ENCODE data around the gene DHRSX.
"Not testable (repeated sequence)": the region's sequence is repeated elsewhere in the genome, so short reads cannot be mapped to it uniquely, and the experiment has no call there.

The DHRSX gene

DNA sequence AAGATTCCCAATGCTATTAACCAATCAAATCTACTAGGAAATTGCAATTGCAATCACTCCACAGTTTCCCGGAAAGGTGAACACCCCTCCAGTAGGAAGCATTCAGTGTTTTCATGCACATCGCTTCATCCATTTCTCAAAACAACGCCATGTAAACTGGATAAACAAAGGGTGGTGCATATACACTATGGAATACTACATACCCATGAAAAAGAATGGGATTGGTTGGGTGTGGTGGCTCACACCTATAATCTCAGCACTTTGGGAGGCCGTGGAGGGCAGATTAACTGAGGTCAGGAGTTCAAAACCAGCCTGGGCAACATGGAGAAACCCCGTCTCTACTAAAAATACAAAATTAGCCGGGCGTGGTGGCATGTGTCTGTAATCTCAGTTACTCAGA lies 29.1 kb downstream of the DHRSX start:
- no peak for DNase-seq

GRCh38 chrX:2471126-2471525 lies 29.6 kb downstream of the DHRSX start:
- not testable (repeated sequence) for DNase-seq

DNA sequence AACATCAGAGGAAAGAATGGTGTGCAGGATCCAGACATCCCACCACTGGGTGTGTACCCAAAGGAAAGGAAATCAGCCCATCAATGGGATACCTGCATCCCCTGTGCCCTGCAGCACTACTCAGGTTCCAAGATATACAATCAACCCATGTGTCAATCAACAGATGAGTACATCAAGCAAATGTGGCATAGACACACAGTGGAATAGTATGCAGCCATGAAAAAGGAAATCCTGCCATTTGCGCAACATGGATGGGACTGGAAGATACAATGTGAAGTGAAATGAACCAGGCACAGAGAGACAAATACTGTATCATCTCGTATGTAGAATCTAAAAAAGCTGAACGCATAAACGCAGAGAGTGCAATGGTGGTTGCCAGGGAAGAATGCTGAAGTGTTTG lies 30.9 kb downstream of the DHRSX start:
- not testable (repeated sequence) for DNase-seq

DNA sequence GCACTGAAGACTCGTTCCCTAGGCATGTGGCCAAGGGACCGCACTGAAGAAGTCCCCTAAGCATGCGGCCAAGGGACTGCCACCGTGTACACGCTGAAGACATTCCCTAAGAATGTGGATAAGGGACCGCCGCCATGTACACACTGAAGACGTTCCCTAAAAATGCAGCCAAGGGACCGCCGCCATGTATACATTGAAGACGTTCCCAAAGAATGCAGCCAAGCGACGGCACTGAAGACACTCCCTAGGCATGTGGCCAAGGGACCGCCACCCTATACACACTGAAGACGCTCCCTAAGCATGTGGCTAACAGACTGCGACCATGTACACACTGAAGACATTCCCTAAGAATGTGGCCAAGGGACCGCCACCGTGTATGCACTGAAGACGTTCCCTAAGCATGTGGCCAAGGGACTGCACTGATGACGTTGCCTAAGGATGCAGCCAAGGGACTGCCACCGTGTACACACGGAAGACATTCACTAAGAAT lies 31.5 kb downstream of the DHRSX start:
- DNase-seq, result no peak

- no peak for DNase-seq
Measured at GRCh38 chrX:2468261-2469195, 32.2 kb downstream of the DHRSX start.

DNA sequence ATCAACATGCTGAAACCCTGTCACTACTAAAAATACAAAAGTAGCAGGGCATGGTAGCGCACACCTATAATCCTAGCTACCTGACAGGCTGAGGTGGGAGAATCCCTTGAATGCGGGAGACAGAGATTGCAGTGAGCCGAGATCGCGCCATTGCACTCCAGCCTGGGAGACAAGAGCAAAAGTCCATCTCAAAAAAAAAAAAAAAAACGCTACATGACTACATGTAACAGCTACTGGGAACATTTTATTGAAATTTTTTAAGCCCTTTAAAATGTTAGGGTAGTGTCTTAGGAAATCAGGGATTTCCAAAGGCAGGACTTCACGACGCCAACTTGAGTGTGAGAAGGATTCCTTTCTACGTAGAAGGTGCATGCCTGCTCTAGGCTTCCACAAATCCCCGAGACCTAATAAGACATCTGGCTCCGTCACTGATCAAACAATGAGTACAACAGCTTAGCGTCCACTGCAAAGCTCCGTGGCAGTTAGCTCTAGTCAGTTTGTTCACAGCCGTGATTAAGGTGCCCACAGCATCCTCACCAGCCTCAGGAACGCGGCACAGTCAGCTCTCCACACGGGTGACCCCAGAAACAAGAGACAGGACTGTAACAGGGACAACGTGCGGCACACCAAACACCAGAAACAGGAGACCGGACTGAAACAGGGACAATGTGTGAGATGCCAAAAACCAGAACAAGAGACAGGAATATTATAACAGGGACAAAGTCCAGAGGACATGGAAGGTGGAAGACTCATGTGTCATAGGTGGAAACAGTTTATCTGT lies 33.7 kb downstream of the DHRSX start:
- no peak for DNase-seq

DNA sequence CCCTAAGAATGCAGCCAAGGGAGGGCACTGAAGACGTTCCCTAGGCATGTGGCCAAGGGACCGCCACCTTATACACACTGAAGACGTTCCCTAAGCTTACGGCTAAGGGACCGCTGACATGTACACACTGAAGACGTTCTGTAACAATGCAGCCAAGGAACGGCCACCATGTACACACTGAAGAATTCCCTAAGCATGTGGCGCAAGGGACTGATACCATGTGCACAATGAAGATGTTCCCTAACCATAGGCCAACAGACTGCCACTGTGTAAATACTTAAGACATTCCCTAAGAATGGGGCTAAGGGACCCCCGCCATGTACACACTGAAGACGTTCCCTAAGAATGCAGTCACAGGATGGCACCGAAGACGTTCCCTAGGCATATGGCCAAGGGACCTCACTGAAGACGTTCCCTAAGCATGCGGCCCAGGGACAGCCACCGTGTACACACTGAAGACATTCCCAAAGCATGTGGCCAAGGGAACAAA lies 36.1 kb downstream of the DHRSX start:
- no peak for DNase-seq

GRCh38 chrX:2463973-2464676 lies 36.7 kb downstream of the DHRSX start:
- DNase-seq, result no peak

DNA sequence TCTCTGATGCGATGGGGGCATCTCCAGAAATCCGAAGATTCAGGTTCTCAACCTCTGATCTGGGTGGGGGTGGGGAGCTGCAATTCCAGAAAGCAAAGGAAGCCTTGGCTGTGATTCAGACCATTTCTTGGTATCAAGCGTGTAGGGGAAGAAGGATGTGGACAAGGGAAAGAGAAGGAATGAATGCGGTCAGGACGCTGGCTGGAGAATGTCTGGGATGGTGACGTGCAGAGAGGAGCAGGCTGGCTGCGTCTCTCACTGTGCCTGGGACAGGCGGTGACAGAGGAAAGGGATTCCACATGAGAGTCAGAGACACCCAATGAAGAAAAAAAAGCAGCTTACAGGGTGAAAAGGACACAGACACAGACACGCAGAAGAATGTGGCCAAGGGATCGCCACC lies 37.3 kb downstream of the DHRSX start:
- DNase-seq, result not testable (repeated sequence)

DNA sequence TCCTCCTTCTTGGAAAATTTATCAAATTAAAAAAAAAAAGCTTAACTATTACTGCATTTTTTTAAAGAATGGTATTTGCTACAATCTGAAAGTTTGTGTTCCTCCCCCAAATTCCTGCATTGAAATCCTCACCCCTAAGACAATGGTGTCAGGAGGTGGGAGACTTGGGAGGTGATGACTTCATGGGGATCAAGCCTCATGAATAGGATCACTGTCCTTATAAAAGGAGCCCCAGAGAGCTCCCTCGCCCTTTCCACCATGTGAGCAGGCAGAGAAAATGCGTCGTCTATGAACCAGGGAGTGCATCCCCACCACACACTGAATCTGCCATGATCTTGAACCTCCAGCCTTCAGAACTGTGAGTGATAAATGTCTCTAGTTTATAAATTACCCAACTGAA lies 38.0 kb downstream of the DHRSX start:
- no peak for DNase-seq

DNA sequence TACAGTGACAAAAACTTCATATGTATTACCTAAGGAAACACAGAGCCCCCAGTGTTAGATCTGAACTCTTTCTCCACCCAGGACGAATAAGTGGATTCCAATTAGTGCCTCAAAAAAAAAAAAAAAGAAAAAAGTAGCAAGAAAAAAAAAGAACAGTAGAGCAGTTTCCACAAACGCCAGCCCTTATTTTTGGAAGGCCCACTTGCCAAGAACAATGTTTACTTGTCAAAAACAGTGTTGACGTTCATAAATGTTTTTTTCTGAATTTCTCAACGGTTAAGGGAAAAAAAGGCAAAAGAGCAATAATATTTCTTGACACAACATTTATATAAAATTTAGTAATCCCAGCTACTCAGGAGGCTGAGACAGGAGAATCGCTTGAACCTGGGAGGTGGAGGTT lies 38.7 kb downstream of the DHRSX start:
- no peak for DNase-seq

- no peak for DNase-seq
Measured at GRCh38 chrX:2461711-2462016, 39.1 kb downstream of the DHRSX start.

GRCh38 chrX:2460821-2461710 lies 39.7 kb downstream of the DHRSX start:
- not testable (repeated sequence) for DNase-seq

GRCh38 chrX:2460048-2460447 lies 40.7 kb downstream of the DHRSX start:
- not testable (repeated sequence) for DNase-seq

GRCh38 chrX:2458309-2458708 lies 42.5 kb downstream of the DHRSX start:
- no peak for DNase-seq

GRCh38 chrX:2457289-2458133 lies 43.3 kb downstream of the DHRSX start:
- no peak for DNase-seq

- not testable (repeated sequence) for DNase-seq
Measured at GRCh38 chrX:2456091-2456490, 44.7 kb downstream of the DHRSX start.

DNA sequence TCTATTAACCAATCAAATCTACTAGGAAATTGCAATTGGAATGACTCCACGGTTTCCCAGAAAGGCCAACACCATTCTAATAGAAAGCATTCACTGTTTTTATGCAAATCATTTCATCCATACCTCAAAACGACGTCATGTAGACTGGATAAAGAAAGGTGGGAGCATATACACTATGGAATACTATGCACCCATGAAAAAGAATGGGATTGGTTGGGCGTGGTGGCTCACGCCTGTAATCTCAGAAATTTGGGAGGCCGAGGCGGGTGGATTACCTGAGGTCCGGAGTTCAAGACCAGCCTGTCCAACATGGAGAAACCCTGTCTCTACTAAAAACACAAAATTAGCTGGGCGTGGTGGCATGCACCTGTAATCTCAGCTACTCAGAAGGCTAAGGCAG lies 46.2 kb downstream of the DHRSX start:
- DNase-seq, result not testable (repeated sequence)

DNA sequence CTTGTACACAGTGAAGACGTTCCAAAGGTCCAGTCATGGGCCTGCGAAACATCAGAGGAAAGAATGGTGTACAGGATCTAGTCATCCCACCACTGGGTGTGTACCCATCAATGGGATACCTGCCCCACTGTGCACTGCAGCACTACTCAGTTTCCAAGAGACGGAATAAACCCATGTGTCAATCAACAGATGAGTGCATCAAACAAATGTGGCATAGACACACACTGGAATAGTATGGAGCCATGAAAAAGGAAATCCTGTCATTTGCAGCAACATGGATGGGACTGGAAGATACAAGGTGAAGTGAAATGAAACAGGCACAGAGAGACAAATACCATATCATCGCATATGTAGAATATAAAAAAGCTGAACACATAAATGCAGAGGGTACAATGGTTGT lies 48.0 kb downstream of the DHRSX start:
- DNase-seq, result no peak

DNA sequence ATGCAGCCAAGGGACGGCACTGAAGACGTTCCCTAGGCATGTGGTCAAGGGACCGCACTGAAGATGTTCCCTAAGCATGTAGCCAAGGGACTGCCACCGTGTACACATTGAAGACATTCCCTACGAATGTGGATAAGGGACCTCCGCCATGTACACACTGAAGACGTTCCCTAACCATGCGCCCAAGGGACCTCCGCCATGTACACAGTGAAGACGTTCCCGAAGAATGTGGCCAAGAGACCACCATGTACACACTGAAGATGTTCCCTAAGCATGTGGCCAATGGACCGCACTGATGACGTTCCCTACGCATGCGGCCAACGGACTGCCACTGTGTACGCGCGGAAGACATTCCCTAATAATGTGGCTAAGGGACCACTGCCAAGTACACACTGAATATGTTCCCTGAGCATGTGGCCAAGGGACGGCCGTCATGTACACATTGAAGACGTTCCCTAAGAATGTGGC lies 48.4 kb downstream of the DHRSX start:
- DNase-seq, result no peak
